ENCODE results near the gene OAS2. TPM values are rescaled to one million over a fixed set of nuclear protein-coding genes. Genes with fewer than 3 reads are reported as not detected.

The OAS2 gene
- total and polyA plus RNA-seq, 9 of the 15 experiments (the other 6 are each of a cell fraction or from before 2014, with no cell fraction given), result 0.13 to 0.85 TPM; not detected in 7

DNA sequence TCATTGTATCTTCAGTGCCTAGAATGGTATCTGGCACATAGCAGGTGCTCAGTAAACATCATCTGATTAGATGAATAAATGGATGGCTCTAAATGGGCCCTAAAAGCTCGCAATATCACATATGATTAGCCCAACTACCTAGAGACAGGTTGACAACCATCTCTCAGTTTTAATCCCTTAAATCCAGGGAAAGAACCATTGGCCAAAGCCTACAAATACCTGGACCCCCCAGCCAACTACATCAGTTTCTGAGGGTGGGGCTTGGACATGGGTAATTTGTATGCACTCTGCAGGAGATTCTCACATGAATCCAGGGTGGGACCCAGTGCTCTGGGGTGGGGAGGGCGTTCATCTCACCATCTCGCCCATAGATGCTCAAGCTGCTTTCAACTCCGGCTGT is 73.4 kb downstream of the OAS2 start:
- no peak overlapping the region for H2AFZ ChIP-seq (ENCODE audit: low read depth, low read length)
- intact Hi-C loops (cut with micrococcal nuclease), result no loop called here
- POLR2A ChIA-PET, result interaction anchor here (0.6 to 1.0 kb wide), 2 partner anchors 10 to 200 kb away, joined by 3 to 4 read pairs; no protein-coding TSS in a partner anchor
- CTCF ChIA-PET (ENCODE audit: low intra/inter-chr PET ratio), result no interaction called here
- no peak for ATAC-seq
- H3K27ac ChIP-seq (ENCODE audit: extremely low read depth, low read depth, low read length), result no peak overlapping the region
- H3K4me3 ChIP-seq, result no peak overlapping the region
- TF ChIP-seq PHB (CRISPR knock-in tag; IDR thresholded peaks at IDR 0.05) (no peak), MEF2A (IDR thresholded peaks at IDR 0.05; ENCODE audit: control insufficient read depth, low read depth, low read length) (no peak), MCM2 (IDR thresholded peaks at IDR 0.05; ENCODE audit: low read depth) (no peak), ZNF354B (CRISPR knock-in tag; IDR thresholded peaks at IDR 0.05) (no peak), CCNT2 (IDR thresholded peaks at IDR 0.05; ENCODE audit: borderline replicate concordance, extremely low read depth, insufficient read length, low read depth, low read length) (no peak), XRCC3 (IDR thresholded peaks at IDR 0.05) (no peak), ZNF124 (CRISPR knock-in tag; IDR thresholded peaks at IDR 0.05) (no peak)
- TF ChIP-seq, protein P1, sequence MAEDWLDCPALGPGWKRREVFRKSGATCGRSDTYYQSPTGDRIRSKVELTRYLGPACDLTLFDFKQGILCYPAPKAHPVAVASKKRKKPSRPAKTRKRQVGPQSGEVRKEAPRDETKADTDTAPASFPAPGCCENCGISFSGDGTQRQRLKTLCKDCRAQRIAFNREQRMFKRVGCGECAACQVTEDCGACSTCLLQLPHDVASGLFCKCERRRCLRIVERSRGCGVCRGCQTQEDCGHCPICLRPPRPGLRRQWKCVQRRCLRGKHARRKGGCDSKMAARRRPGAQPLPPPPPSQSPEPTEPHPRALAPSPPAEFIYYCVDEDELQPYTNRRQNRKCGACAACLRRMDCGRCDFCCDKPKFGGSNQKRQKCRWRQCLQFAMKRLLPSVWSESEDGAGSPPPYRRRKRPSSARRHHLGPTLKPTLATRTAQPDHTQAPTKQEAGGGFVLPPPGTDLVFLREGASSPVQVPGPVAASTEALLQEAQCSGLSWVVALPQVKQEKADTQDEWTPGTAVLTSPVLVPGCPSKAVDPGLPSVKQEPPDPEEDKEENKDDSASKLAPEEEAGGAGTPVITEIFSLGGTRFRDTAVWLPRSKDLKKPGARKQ (CRISPR knock-in tag; IDR thresholded peaks at IDR 0.05), result no peak
- TF ChIP-seq, protein P2, sequence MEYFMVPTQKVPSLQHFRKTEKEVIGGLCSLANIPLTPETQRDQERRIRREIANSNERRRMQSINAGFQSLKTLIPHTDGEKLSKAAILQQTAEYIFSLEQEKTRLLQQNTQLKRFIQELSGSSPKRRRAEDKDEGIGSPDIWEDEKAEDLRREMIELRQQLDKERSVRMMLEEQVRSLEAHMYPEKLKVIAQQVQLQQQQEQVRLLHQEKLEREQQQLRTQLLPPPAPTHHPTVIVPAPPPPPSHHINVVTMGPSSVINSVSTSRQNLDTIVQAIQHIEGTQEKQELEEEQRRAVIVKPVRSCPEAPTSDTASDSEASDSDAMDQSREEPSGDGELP (CRISPR knock-in tag; IDR thresholded peaks at IDR 0.05; ENCODE audit: borderline replicate concordance), result no peak
- TF ChIP-seq, protein P3, sequence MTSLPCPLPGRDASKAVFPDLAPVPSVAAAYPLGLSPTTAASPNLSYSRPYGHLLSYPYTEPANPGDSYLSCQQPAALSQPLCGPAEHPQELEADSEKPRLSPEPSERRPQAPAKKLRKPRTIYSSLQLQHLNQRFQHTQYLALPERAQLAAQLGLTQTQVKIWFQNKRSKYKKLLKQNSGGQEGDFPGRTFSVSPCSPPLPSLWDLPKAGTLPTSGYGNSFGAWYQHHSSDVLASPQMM (CRISPR knock-in tag; IDR thresholded peaks at IDR 0.05), result no peak
- TF ChIP-seq, protein P4, sequence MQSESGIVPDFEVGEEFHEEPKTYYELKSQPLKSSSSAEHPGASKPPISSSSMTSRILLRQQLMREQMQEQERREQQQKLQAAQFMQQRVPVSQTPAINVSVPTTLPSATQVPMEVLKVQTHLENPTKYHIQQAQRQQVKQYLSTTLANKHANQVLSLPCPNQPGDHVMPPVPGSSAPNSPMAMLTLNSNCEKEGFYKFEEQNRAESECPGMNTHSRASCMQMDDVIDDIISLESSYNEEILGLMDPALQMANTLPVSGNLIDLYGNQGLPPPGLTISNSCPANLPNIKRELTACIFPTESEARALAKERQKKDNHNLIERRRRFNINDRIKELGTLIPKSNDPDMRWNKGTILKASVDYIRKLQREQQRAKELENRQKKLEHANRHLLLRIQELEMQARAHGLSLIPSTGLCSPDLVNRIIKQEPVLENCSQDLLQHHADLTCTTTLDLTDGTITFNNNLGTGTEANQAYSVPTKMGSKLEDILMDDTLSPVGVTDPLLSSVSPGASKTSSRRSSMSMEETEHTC (IDR thresholded peaks at IDR 0.05), result no peak
- in situ Hi-C loops (cut with MboI), result no loop called here
- H3K9ac ChIP-seq (ENCODE audit: insufficient read depth in 1 of 2, low read depth in 2 of 2, low read length in 2 of 2), result no peak overlapping the region
- peaks cover 5 to 28% of the 10 kb centered on the region in 2 experiments; a peak in 3 of 5 replicates for H3K27me3 ChIP-seq (ENCODE audit: control insufficient read depth in 2 of 2, insufficient read depth in 2 of 2, low read length in 2 of 2)
- no peaks in the 10 kb centered on the region for H3K9me1 ChIP-seq (ENCODE audit: control insufficient read depth, insufficient read depth, low read length)
- FAIRE-seq, result no peak
- no peaks in the 10 kb centered on the region for H3K36me3 ChIP-seq (ENCODE audit: control insufficient read depth, insufficient read depth, low read length)
- no TSS peak for BruUV-seq (replicated peaks)
- H3K79me2 ChIP-seq (ENCODE audit: control insufficient read depth, insufficient read depth, low read length), result no peaks in the 10 kb centered on the region
- H3K4me1 ChIP-seq (replicated peaks in 1 of 2; ENCODE audit: control insufficient read depth in 2 of 2, insufficient read depth in 2 of 2, low read length in 2 of 2), result peaks cover 0 to 4% of the 10 kb centered on the region in 2 experiments; a peak in 2 of 5 replicates
- DNase-seq (ENCODE audit: extremely low read depth in 1 of 4, low spot score in 3 of 4), result no peak
- WGBS (ENCODE audit: insufficient coverage, low coverage, missing lambda C conversion rate), result 3% methylated on average over 4 of the region's 4 CpGs
- no peaks in the 10 kb centered on the region for H3K9me3 ChIP-seq (replicated peaks; ENCODE audit: control insufficient read depth, insufficient read depth, low read depth, low read length)
- no peak overlapping the region for H3K4me2 ChIP-seq (ENCODE audit: insufficient read depth, low read length)
- peaks cover 6% of the 10 kb centered on the region; the same call in 1 of the 2 replicates for H4K20me1 ChIP-seq (replicated peaks; ENCODE audit: control insufficient read depth, insufficient read depth, low read length)
